Transverse colon (tissue), 4 donors: ENCODE measurements around the gene GREM2. TPM values are rescaled to one million over a fixed set of nuclear protein-coding genes. Genes with fewer than 3 reads are reported as not detected.

Experiments
- DNase-seq: peaks from one replicate; pipeline ENCODE4 v3.0.0-alpha.2; 2019
- H3K27ac ChIP-seq, 4 donors: fragments of 200-600 bp; sonication (generic); 2 replicates each; pipeline ENCODE4 v1.5.1; 2016 to 2018; ENCODE audit warnings: inconsistent platforms in 4 of 4
- H3K27me3 ChIP-seq: fragments of 200-600 bp; sonication (generic); 2 replicates; pipeline ENCODE4 v1.5.1; 2017; ENCODE audit warnings: inconsistent platforms
- H3K36me3 ChIP-seq, 4 donors: fragments of 200-600 bp; sonication (generic); 2 replicates each; pipeline ENCODE4 v1.5.1; 2017 to 2019; ENCODE audit warnings: inconsistent platforms in 4 of 4
- H3K4me1 ChIP-seq, 4 donors: fragments of 200-600 bp; sonication (generic); 2 replicates each; pipeline ENCODE4 v1.5.1; 2017 to 2020; ENCODE audit warnings: inconsistent platforms in 4 of 4
- H3K4me3 ChIP-seq, 4 donors: fragments of 200-600 bp; sonication (generic); 1 replicate in 1 of 4; 2 replicates in 3 of 4; pipeline versions ENCODE4 v1.5.1 to v1.6.1; 2017 to 2019; ENCODE audit warnings: inconsistent platforms in 4 of 4
- H3K9me3 ChIP-seq, 2 donors: fragments of 200-600 bp; sonication (generic); 2 replicates each; pipeline ENCODE4 v1.5.1; 2017 to 2019; ENCODE audit warnings: inconsistent platforms in 2 of 2
- EP300 ChIP-seq: sonication (generic); formaldehyde crosslinking; IDR thresholded peaks from one replicate; pipeline ENCODE4 v1.6.1; 2017; ENCODE audit warnings: antibody characterized with exemption, low read depth
- POLR2A ChIP-seq: fragments of 450-650 bp; IDR thresholded peaks from one replicate; pipeline ENCODE4 v1.6.1; 2016; ENCODE audit warnings: antibody characterized with exemption, mild to moderate bottlenecking, moderate library complexity
- POLR2AphosphoS5 ChIP-seq, 3 donors: sonication (generic); formaldehyde crosslinking; IDR thresholded peaks; one replicate each; pipeline ENCODE4 v1.6.1; 2016; ENCODE audit warnings: antibody characterized with exemption in 3 of 3
- WGBS, 2 donors: methylation state at CpG; one replicate each; pipeline ENCODE4 v1.1.5; 2018; ENCODE audit warnings: low coverage in 1 of 2; 5-methylcytosine and 5-hydroxymethylcytosine counted together
- in situ Hi-C, 4 donors: fragments of 200-750 bp; cut with MboI; loops; one replicate each; pipeline versions ENCODE4 v1.15.0 to v1.15.1; 2017; ENCODE audit warnings: low sequenced_read_pairs in 3 of 4, low pct_ligation_motif_present in 1 of 4, low pct_unique_long_range_greater_than_20kb in 1 of 4
- intact Hi-C: fragments of 100-400 bp; cut with DNase I; formaldehyde crosslinking; loops from one replicate; pipeline ENCODE4 v1.15.1; 2023; ENCODE audit warnings: low total_unique reads
- total RNA-seq, 4 donors: library from RNA; depleted of rRNA; stranded (reverse); fragments of >200 nt; gene quantifications; one replicate each; pipeline ENCODE4 v1.1.0, GENCODE V29; 2016
- TF ChIP-seq, protein P1 (sequence below), 5 experiments: fragments of 200-600 bp in 3 of 5; fragments of 450-650 bp in 2 of 5; sonication (generic) in 3 of 5; IDR thresholded peaks; 1 replicate in 2 of 5; 2 replicates in 3 of 5; pipeline ENCODE4 v1.5.1; 2016 to 2017; ENCODE audit warnings: antibody characterized with exemption in 5 of 5, inconsistent platforms in 3 of 5, mild to moderate bottlenecking in 2 of 5, moderate library complexity in 1 of 5

Gene GREM2
- total RNA-seq, 4 donors from 2014 or later: 2.8 to 13.1 (median 4.9) TPM

DNA sequence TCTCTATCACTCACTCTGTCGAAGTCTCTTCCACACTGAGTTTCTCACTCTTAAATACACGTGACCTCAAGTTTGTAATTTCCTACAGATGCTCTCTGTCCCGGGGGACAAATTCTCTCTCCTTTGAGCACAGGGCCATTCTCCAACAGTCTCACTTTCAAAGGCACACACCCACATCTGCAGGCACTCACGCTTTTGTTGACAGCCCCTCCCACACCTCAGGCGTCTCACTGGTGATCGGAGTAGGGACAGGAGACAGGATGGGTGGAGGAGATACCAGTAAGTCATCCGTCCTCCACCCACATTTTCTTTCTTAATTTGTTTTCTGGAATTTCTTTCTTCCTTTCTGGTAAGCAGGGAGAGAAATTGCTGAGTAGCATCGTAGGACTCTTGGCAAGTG lies 40.6 kb upstream of the GREM2 start:
- no peak overlapping the region for H3K4me3 ChIP-seq
- H3K27me3 ChIP-seq: no peaks in the 10 kb centered on the region
- no peak overlapping the region for H3K27ac ChIP-seq
- no peaks in the 10 kb centered on the region for H3K4me1 ChIP-seq
- no peaks in the 10 kb centered on the region for H3K36me3 ChIP-seq
- no peak for DNase-seq
- intact Hi-C loops (no loop called here), in situ Hi-C loops (no loop called here)
- no peak for TF ChIP-seq POLR2AphosphoS5 (IDR thresholded peaks at IDR 0.05)
- no peak for TF ChIP-seq POLR2A
- TF ChIP-seq, protein P1, sequence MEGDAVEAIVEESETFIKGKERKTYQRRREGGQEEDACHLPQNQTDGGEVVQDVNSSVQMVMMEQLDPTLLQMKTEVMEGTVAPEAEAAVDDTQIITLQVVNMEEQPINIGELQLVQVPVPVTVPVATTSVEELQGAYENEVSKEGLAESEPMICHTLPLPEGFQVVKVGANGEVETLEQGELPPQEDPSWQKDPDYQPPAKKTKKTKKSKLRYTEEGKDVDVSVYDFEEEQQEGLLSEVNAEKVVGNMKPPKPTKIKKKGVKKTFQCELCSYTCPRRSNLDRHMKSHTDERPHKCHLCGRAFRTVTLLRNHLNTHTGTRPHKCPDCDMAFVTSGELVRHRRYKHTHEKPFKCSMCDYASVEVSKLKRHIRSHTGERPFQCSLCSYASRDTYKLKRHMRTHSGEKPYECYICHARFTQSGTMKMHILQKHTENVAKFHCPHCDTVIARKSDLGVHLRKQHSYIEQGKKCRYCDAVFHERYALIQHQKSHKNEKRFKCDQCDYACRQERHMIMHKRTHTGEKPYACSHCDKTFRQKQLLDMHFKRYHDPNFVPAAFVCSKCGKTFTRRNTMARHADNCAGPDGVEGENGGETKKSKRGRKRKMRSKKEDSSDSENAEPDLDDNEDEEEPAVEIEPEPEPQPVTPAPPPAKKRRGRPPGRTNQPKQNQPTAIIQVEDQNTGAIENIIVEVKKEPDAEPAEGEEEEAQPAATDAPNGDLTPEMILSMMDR (IDR thresholded peaks at IDR 0.05): no peak
- TF ChIP-seq EP300: no peak
- no peaks in the 10 kb centered on the region for H3K9me3 ChIP-seq
- 65 to 68% methylated on average over 8 of the region's 8 CpGs for WGBS, 2 donors

DNA sequence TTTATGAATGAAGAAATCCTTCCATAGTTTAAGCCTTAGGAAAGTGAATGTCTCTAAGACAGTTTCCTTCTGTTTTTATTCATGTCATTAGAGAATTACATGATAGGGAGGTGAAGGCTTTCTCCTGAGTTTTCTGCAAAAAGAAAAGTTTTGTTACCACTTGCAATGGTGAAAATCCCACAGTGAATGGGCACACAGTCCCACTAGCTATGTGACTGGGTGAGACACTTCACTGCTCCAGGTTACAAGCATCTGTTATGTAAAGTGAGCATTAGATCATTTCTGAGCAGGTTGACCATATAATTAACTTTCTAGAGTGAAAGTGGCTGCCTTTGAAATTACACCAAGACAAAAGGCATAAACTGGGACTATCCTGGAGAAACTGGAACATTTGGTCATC lies 38.9 kb upstream of the GREM2 start:
- intact Hi-C loops: no loop called here

DNA sequence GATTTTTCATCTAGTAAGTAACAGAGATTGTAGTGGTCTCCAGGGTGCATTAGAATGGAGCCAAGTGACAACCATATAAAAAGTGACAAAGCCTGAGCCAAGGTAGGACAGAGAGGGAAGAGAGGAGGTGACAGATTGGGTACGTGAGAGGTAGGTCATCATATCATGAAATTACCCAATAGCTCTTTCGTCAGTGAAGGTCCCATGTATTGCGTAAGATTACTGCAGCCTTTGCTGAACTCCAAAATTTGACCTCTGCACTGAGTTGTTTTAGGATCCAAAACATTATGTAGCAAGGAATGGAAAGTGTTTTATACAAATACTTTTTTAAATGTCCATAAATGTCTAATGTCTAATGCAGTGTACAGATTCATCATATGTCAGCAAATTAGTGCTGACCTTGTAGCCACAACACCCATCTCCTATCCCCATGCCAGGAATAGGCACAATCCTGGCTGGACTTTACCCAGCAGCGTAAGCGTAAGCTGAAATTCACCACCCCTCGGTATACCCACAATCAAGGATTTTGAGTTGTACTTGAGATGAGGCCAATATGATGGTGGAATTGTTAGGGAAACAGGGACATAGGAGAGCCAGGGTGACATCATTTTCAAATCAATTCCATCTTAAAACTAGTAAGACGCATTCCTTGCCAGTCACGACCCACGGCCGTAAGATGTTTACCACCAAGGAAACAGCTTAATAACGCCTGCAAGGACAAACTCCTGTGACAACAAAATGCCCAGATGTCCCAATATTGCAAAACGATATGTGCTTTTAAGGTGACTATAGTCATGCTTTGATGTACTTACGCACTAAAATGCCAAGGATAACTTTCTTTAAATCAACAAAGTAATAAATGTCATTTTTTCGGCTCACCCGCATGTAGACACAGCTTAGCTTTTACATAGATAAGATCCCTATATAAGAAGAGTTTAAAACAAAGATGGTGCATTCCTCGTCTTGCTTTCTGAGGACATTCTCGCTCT lies 38.1 kb upstream of the GREM2 start:
- intact Hi-C loops: no loop called here
- Histone ChIP-seq H3K4me1 (no peaks in the 10 kb centered on the region), H3K36me3 (no peaks in the 10 kb centered on the region), H3K9me3 (no peaks in the 10 kb centered on the region), H3K4me3 (no peak overlapping the region), H3K27me3 (no peaks in the 10 kb centered on the region), H3K27ac (no peak overlapping the region)
- TF ChIP-seq POLR2AphosphoS5 (IDR thresholded peaks at IDR 0.05) (no peak), EP300 (no peak), POLR2A (no peak)
- TF ChIP-seq, protein P1 (IDR thresholded peaks at IDR 0.05): no peak
- DNase-seq: no peak
- 78 to 79% methylated on average over 16 to 17 of the region's 17 CpGs for WGBS, 2 donors
- in situ Hi-C loops: no loop called here

More for the DNA sequence above, 38.9 kb upstream of the GREM2 start:
- Histone ChIP-seq H3K36me3 (no peaks in the 10 kb centered on the region), H3K27ac (no peak overlapping the region), H3K4me3 (no peak overlapping the region), H3K9me3 (no peaks in the 10 kb centered on the region), H3K27me3 (no peaks in the 10 kb centered on the region), H3K4me1 (no peaks in the 10 kb centered on the region)
- DNase-seq: no peak
- in situ Hi-C loops: no loop called here
- TF ChIP-seq EP300 (no peak), POLR2AphosphoS5 (IDR thresholded peaks at IDR 0.05) (no peak), POLR2A (no peak)
- TF ChIP-seq, protein P1 (IDR thresholded peaks at IDR 0.05): no peak

DNA sequence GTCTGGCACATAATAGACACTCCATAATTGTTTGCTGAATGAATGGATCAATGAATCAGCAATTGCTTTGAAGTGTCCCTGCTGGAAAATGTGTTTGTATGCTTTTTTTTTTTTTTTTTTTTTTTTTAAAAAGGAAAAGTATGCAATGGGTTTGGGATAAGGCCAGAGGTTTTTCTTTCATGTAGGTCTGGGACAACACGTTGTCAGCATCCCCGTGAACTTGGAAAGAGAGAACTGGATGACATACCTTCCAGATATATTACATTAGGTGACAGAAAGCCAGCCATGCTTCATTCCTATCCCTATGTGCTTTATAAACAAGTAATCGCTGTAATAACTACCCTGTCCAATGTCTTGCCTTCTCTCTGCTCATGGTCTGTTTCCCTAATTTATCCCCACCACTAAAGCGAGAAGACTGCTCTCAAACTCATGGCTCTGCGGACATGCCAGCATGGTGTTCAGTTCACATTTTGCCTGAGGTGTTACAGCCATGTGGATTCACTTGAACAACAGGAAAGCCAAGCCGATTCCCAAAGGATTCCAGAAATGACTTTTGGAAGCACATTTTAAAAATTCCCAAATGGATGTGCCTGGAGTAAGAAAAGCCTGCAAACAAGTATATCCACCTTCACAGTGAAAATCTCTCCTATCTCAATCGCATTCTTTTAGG lies 34.8 kb upstream of the GREM2 start:
- no peak overlapping the region for H3K27ac ChIP-seq
- H3K4me1 ChIP-seq: no peaks in the 10 kb centered on the region
- intact Hi-C loops: no loop called here
- no peaks in the 10 kb centered on the region for H3K9me3 ChIP-seq
- no peak for DNase-seq
- WGBS, 2 donors: 70 to 74% methylated on average over 4 to 7 of the region's 7 CpGs
- in situ Hi-C loops: no loop called here
- TF ChIP-seq, protein P1 (IDR thresholded peaks at IDR 0.05): no peak
- TF ChIP-seq POLR2AphosphoS5 (IDR thresholded peaks at IDR 0.05): no peak
- no peak for TF ChIP-seq EP300
- TF ChIP-seq POLR2A: no peak
- no peaks in the 10 kb centered on the region for H3K27me3 ChIP-seq
- no peaks in the 10 kb centered on the region for H3K36me3 ChIP-seq
- H3K4me3 ChIP-seq: no peak overlapping the region
